GM12878 (cell line): ENCODE results near the gene TYRO3. TPM values are rescaled to one million over a fixed set of nuclear protein-coding genes. Genes with fewer than 3 reads are reported as not detected.

ENCODE experiments used
- ATAC-seq: fragments of 200-7000 bp; cut with Tn5 transposase; 3 replicates; pipeline ENCODE4 v1.9.1; 2020; ENCODE audit warnings: mild to moderate bottlenecking, moderate library complexity
- BruUV-seq: library from RNA; stranded (reverse); fragments of 400-500 nt; replicated peaks from 2 replicates; lab custom pipeline; 2021; lab: Mats Ljungman, UMichigan
- CTCF ChIA-PET: fragments of 300-600 bp; sonication (Branson Sonifier 250); formaldehyde crosslinking; extraction: SDS; loops from one replicate; lab custom pipeline; 2021; ENCODE audit warnings: inconsistent platforms; lab: Yijun Ruan, JAX
- POLR2A ChIA-PET: fragments of 350-600 bp; formaldehyde crosslinking; extraction: SDS; loops from one replicate; lab custom pipeline; 2021; ENCODE audit warnings: inconsistent platforms; lab: Charles Lee
- RAD21 ChIA-PET: fragments of 300-600 bp; sonication (Branson Sonifier 250); formaldehyde crosslinking; loops from one replicate; lab custom pipeline; 2023; ENCODE audit warnings: antibody characterized with exemption; ENCODE audit not compliant: unreplicated experiment; lab: Charles Lee
- SMC1A ChIA-PET: fragments of 300-600 bp; sonication (Branson Sonifier 250); formaldehyde crosslinking; loops from one replicate; lab custom pipeline; 2023; ENCODE audit not compliant: unreplicated experiment, uncharacterized antibody; lab: Charles Lee
- DNase-seq: peaks from one replicate; pipeline ENCODE4 v3.0.0-alpha.2; 2011; ENCODE audit warnings: low read depth, low spot score
- FAIRE-seq: peaks from 3 replicates; lab custom pipeline; 2011; peaks lifted over from hg19 to GRCh38; lab: Jason Lieb, UNC
- H2AFZ ChIP-seq: 2 replicates; pipeline ENCODE4 v1.6.0; 2011; ENCODE audit warnings: low read depth, low read length, control low read depth; ENCODE audit not compliant: control insufficient read depth
- H3K27ac ChIP-seq: 2 replicates; pipeline ENCODE4 v1.5.1; 2011; ENCODE audit warnings: control low read depth; ENCODE audit not compliant: control insufficient read depth, insufficient read depth
- H3K27me3 ChIP-seq, 2 experiments: replicated peaks in 1 of 2; 2 replicates each; pipeline versions ENCODE4 v1.6.0 to v1.6.1; 2011; ENCODE audit warnings: low read length in 1 of 2; ENCODE audit not compliant: control insufficient read depth in 2 of 2, insufficient read depth in 2 of 2
- H3K36me3 ChIP-seq, 2 experiments: 2 replicates each; pipeline ENCODE4 v1.5.1; 2011; ENCODE audit warnings: low read length in 1 of 2; ENCODE audit not compliant: control insufficient read depth in 2 of 2, insufficient read depth in 2 of 2
- H3K4me1 ChIP-seq: 2 replicates; pipeline ENCODE4 v1.6.1; 2011; ENCODE audit warnings: mild to moderate bottlenecking, low read length, moderate library complexity, mixed read lengths; ENCODE audit not compliant: control insufficient read depth, insufficient read depth
- H3K4me2 ChIP-seq: 2 replicates; pipeline ENCODE4 v1.6.0; 2011; ENCODE audit warnings: control low read depth; ENCODE audit not compliant: control insufficient read depth, insufficient read depth
- H3K4me3 ChIP-seq: fragments of 200-600 bp; sonication (generic); 2 replicates; pipeline ENCODE4 v1.5.1; 2016
- H3K79me2 ChIP-seq: 2 replicates; pipeline ENCODE4 v1.6.0; 2011; ENCODE audit warnings: low read length; ENCODE audit not compliant: control insufficient read depth, insufficient read depth
- H3K9ac ChIP-seq: 2 replicates; pipeline ENCODE4 v1.8.0; 2011; ENCODE audit warnings: low read length, control low read depth, mixed read lengths; ENCODE audit not compliant: control insufficient read depth, insufficient read depth
- H3K9me3 ChIP-seq: replicated peaks from 3 replicates; pipeline ENCODE4 v1.5.1; 2011; ENCODE audit warnings: mild to moderate bottlenecking, low read length; ENCODE audit not compliant: control insufficient read depth, insufficient read depth
- H4K20me1 ChIP-seq: 2 replicates; pipeline ENCODE4 v1.6.0; 2011; ENCODE audit not compliant: control insufficient read depth, insufficient read depth
- ATF7 ChIP-seq: fragments of 450-650 bp; IDR thresholded peaks from 2 replicates; pipeline ENCODE4 v1.6.1; 2016; ENCODE audit warnings: low read depth, mild to moderate bottlenecking
- BHLHE40 ChIP-seq, 2 experiments: fragments of 450-650 bp in 1 of 2; IDR thresholded peaks; 2 replicates each; pipeline ENCODE4 v1.6.1; 2011 to 2017; ENCODE audit warnings: low read depth in 2 of 2, borderline replicate concordance in 1 of 2, improper control_type of control experiment in 1 of 2, low read length in 1 of 2, mild to moderate bottlenecking in 1 of 2
- DPF2 ChIP-seq: fragments of 450-650 bp; IDR thresholded peaks from 2 replicates; pipeline ENCODE4 v1.6.1; 2017; ENCODE audit warnings: mild to moderate bottlenecking
- FOXK2 ChIP-seq: fragments of 450-650 bp; IDR thresholded peaks from 2 replicates; pipeline ENCODE4 v1.6.1; 2017; ENCODE audit warnings: mild to moderate bottlenecking, moderate library complexity
- GATAD2B ChIP-seq: fragments of 450-650 bp; conservative IDR thresholded peaks from 2 replicates; pipeline ENCODE4 v1.6.1; 2017; ENCODE audit warnings: low read depth, mild to moderate bottlenecking, moderate library complexity
- JUND ChIP-seq: IDR thresholded peaks from 2 replicates; pipeline ENCODE4 v1.6.1; 2012; ENCODE audit warnings: low read depth, mild to moderate bottlenecking, low read length, improper control_type of control experiment, moderate library complexity
- MYC ChIP-seq: IDR thresholded peaks from 2 replicates; pipeline ENCODE4 v1.6.1; 2011; ENCODE audit warnings: mild to moderate bottlenecking, low read length, moderate library complexity, inconsistent platforms; ENCODE audit not compliant: insufficient read depth, insufficient replicate concordance, insufficient read length, severe bottlenecking
- RAD51 ChIP-seq: fragments of 450-650 bp; IDR thresholded peaks from 2 replicates; pipeline ENCODE4 v1.6.1; 2016; ENCODE audit warnings: moderate library complexity, mild to moderate bottlenecking, inconsistent platforms
- SUPT20H ChIP-seq: IDR thresholded peaks from 2 replicates; pipeline ENCODE4 v1.6.1; 2011; ENCODE audit warnings: low read depth, mild to moderate bottlenecking, low read length, moderate library complexity, borderline replicate concordance; ENCODE audit not compliant: control insufficient read depth
- YY1 ChIP-seq: IDR thresholded peaks from 2 replicates; pipeline ENCODE4 v1.6.1; 2011; ENCODE audit warnings: low read depth, mild to moderate bottlenecking, low read length
- ZNF274 ChIP-seq: IDR thresholded peaks from one replicate; pipeline ENCODE4 v1.8.0; 2011; ENCODE audit not compliant: insufficient read length, insufficient read depth
- ZZZ3 ChIP-seq: IDR thresholded peaks from 2 replicates; pipeline ENCODE4 v1.6.1; 2011; ENCODE audit warnings: low read depth; ENCODE audit not compliant: control insufficient read depth, insufficient read length
- WGBS: methylation state at CpG from one replicate; pipeline ENCODE4 v1.1.6; 2016; ENCODE audit warnings: low lambda C conversion rate; ENCODE audit not compliant: insufficient replicate concordance, insufficient coverage; ENCODE audit errors: missing lambda C conversion rate; 5-methylcytosine and 5-hydroxymethylcytosine counted together
- in situ Hi-C: fragments of 300-500 bp; cut with MboI; formaldehyde crosslinking; loops from 9 replicates; pipeline ENCODE4 v1.14.3; 2018; ENCODE audit warnings: mixed read lengths
- intact Hi-C: fragments of 100-400 bp; cut with micrococcal nuclease; formaldehyde crosslinking; loops from one replicate; pipeline ENCODE4 v1.14.2; 2022; ENCODE audit not compliant: unreplicated experiment
- polyA plus RNA-seq, 11 experiments: library from polyadenylated mRNA; depleted of rRNA in 4 of 11; unstranded in 6 of 11; stranded (reverse) in 5 of 11; fragments of >200 nt; fragmentation: Nextera tagmentation in 4 of 11; fragmentation: Illumina TruSeq in 1 of 11; extraction: Ambion mirVana in 4 of 11; extraction: Trizol in 1 of 11; gene quantifications; 1 replicate in 1 of 11; 2 replicates in 10 of 11; pipeline versions ENCODE4 v1.2.1 to v1.2.3, GENCODE V29; 2011 to 2016; ENCODE audit warnings: inconsistent platforms in 2 of 11, missing spikeins in 2 of 11, low read depth in 1 of 11
- total RNA-seq, 4 experiments: library from RNA; depleted of rRNA in 3 of 4; stranded (reverse); fragments of >200 nt in 3 of 4; fragmentation: Illumina TruSeq in 1 of 4; extraction: Trizol in 1 of 4; gene quantifications; 2 replicates each; pipeline versions ENCODE4 v1.2.1 to v1.2.3, GENCODE V29; 2013 to 2021
- TF ChIP-seq, protein P1 (sequence below): IDR thresholded peaks from 2 replicates; pipeline ENCODE4 v1.6.1; 2011; ENCODE audit warnings: mild to moderate bottlenecking, low read depth, low read length, moderate library complexity; ENCODE audit not compliant: insufficient replicate concordance
- TF ChIP-seq, protein P2 (sequence below): IDR thresholded peaks from 2 replicates; pipeline ENCODE4 v1.6.1; 2012; ENCODE audit warnings: mild to moderate bottlenecking, low read depth, low read length
- TF ChIP-seq, protein P3 (sequence below): IDR thresholded peaks from 2 replicates; pipeline ENCODE4 v1.6.1; 2012; ENCODE audit warnings: low read depth, low read length, improper control_type of control experiment

TYRO3 gene
- total and polyA plus RNA-seq, 10 of the 15 experiments (the other 5 are each of a cell fraction or from before 2014, with no cell fraction given), result 0.06 to 0.28 (median 0.13) TPM; not detected in 4

DNA sequence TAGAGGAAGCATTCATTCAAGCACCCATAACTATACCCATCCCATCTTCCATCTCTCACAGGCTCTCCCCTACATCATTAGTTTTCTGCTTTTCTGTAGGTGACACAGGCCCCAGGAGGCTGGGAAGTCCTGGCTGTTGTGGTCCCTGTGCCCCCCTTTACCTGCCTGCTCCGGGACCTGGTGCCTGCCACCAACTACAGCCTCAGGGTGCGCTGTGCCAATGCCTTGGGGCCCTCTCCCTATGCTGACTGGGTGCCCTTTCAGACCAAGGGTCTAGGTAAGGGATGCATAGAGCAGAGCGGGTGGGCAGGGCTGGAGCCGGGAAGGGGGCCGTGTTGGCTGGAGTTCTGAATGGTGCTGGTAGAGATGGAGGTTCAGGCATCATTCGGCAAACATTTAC is 8.2 kb downstream of the TYRO3 start:
- H3K27me3 ChIP-seq, result peaks cover 0 to 1% of the 10 kb centered on the region in 2 experiments; a peak in 1 of 4 replicates
- no peak overlapping the region for H3K4me2 ChIP-seq
- no peak overlapping the region for H3K9ac ChIP-seq
- in situ Hi-C loops, result no loop called here
- ChIA-PET SMC1A (no interaction called here), POLR2A (no interaction called here), CTCF (no interaction called here), RAD21 (no interaction called here)
- no peaks in the 10 kb centered on the region for H4K20me1 ChIP-seq
- intact Hi-C loops, result no loop called here
- no peak overlapping the region for H3K4me3 ChIP-seq
- no peak overlapping the region for H2AFZ ChIP-seq
- no peaks in the 10 kb centered on the region for H3K79me2 ChIP-seq
- BruUV-seq, result no TSS peak
- DNase-seq, result no peak
- no peak for FAIRE-seq
- H3K4me1 ChIP-seq, result no peaks in the 10 kb centered on the region
- H3K9me3 ChIP-seq, result no peaks in the 10 kb centered on the region
- WGBS, result 29% methylated on average over 6 of the region's 6 CpGs
- no peak overlapping the region for H3K27ac ChIP-seq
- TF ChIP-seq, protein P1, sequence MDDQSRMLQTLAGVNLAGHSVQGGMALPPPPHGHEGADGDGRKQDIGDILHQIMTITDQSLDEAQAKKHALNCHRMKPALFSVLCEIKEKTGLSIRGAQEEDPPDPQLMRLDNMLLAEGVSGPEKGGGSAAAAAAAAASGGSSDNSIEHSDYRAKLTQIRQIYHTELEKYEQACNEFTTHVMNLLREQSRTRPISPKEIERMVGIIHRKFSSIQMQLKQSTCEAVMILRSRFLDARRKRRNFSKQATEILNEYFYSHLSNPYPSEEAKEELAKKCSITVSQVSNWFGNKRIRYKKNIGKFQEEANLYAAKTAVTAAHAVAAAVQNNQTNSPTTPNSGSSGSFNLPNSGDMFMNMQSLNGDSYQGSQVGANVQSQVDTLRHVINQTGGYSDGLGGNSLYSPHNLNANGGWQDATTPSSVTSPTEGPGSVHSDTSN, result no peak
- TF ChIP-seq YY1, result no peak
- TF ChIP-seq GATAD2B, result no peak
- TF ChIP-seq DPF2, result no peak
- TF ChIP-seq, protein P2, sequence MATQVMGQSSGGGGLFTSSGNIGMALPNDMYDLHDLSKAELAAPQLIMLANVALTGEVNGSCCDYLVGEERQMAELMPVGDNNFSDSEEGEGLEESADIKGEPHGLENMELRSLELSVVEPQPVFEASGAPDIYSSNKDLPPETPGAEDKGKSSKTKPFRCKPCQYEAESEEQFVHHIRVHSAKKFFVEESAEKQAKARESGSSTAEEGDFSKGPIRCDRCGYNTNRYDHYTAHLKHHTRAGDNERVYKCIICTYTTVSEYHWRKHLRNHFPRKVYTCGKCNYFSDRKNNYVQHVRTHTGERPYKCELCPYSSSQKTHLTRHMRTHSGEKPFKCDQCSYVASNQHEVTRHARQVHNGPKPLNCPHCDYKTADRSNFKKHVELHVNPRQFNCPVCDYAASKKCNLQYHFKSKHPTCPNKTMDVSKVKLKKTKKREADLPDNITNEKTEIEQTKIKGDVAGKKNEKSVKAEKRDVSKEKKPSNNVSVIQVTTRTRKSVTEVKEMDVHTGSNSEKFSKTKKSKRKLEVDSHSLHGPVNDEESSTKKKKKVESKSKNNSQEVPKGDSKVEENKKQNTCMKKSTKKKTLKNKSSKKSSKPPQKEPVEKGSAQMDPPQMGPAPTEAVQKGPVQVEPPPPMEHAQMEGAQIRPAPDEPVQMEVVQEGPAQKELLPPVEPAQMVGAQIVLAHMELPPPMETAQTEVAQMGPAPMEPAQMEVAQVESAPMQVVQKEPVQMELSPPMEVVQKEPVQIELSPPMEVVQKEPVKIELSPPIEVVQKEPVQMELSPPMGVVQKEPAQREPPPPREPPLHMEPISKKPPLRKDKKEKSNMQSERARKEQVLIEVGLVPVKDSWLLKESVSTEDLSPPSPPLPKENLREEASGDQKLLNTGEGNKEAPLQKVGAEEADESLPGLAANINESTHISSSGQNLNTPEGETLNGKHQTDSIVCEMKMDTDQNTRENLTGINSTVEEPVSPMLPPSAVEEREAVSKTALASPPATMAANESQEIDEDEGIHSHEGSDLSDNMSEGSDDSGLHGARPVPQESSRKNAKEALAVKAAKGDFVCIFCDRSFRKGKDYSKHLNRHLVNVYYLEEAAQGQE, result no peak
- TF ChIP-seq, protein P3, sequence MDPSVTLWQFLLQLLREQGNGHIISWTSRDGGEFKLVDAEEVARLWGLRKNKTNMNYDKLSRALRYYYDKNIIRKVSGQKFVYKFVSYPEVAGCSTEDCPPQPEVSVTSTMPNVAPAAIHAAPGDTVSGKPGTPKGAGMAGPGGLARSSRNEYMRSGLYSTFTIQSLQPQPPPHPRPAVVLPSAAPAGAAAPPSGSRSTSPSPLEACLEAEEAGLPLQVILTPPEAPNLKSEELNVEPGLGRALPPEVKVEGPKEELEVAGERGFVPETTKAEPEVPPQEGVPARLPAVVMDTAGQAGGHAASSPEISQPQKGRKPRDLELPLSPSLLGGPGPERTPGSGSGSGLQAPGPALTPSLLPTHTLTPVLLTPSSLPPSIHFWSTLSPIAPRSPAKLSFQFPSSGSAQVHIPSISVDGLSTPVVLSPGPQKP, result no peak
- TF ChIP-seq RAD51, result no peak
- no peak for TF ChIP-seq SUPT20H
- TF ChIP-seq FOXK2, result no peak
- no peak for TF ChIP-seq ZNF274
- no peak for TF ChIP-seq ZZZ3
- no peak for TF ChIP-seq MYC
- TF ChIP-seq JUND, result no peak
- TF ChIP-seq ATF7, result no peak
- no peak for TF ChIP-seq BHLHE40 (IDR thresholded peaks at IDR 0.05; ENCODE audit: borderline replicate concordance in 1 of 2, low read depth in 2 of 2, low read length in 1 of 2)
- no peaks in the 10 kb centered on the region for H3K36me3 ChIP-seq
- ATAC-seq, result no peak
